ENCODE data around the gene LLGL2. TPM values are rescaled to one million over a fixed set of nuclear protein-coding genes. Genes with fewer than 3 reads are reported as not detected.

The LLGL2 gene
- total RNA-seq, 1 donor, result 0.09 TPM

- no peak for TF ChIP-seq CTCF (IDR thresholded peaks at IDR 0.05; ENCODE audit: insufficient read depth, low read length)
- no peak overlapping the region for H3K4me3 ChIP-seq (ENCODE audit: low read depth, low read length)
- no peak for DNase-seq (ENCODE audit: low read depth)
Observed at GRCh38 chr17:75492555-75493168, 32.8 kb upstream of the LLGL2 start.

- H3K4me3 ChIP-seq (ENCODE audit: low read depth, low read length), result no peak overlapping the region
- no peak for TF ChIP-seq CTCF (IDR thresholded peaks at IDR 0.05; ENCODE audit: insufficient read depth, low read length)
- DNase-seq (ENCODE audit: low read depth), result no peak
Observed at GRCh38 chr17:75493476-75494129, 31.9 kb upstream of the LLGL2 start.

- TF ChIP-seq CTCF (IDR thresholded peaks at IDR 0.05; ENCODE audit: insufficient read depth, low read length), result no peak
- DNase-seq (ENCODE audit: low read depth), result no peak
- no peak overlapping the region for H3K4me3 ChIP-seq (ENCODE audit: low read depth, low read length)
Observed at GRCh38 chr17:75494326-75494877, 31.1 kb upstream of the LLGL2 start.

GRCh38 chr17:75496005-75496404, 29.5 kb upstream of the LLGL2 start:
- no peak for DNase-seq (ENCODE audit: low read depth)
- TF ChIP-seq CTCF (IDR thresholded peaks at IDR 0.05; ENCODE audit: insufficient read depth, low read length), result no peak
- no peak overlapping the region for H3K4me3 ChIP-seq (ENCODE audit: low read depth, low read length)

GRCh38 chr17:75498039-75498725, 27.3 kb upstream of the LLGL2 start:
- no peak for TF ChIP-seq CTCF (IDR thresholded peaks at IDR 0.05; ENCODE audit: insufficient read depth, low read length)
- DNase-seq (ENCODE audit: low read depth), result no peak
- H3K4me3 ChIP-seq (ENCODE audit: low read depth, low read length), result no peak overlapping the region

GRCh38 chr17:75498726-75499213, 26.7 kb upstream of the LLGL2 start:
- no peak for DNase-seq (ENCODE audit: low read depth)
- TF ChIP-seq CTCF (IDR thresholded peaks at IDR 0.05; ENCODE audit: insufficient read depth, low read length), result no peak
- no peak overlapping the region for H3K4me3 ChIP-seq (ENCODE audit: low read depth, low read length)

All from fibroblast of the aortic adventitia (primary cell).